ENCODE measurements around the gene POLG. TPM values are rescaled to one million over a fixed set of nuclear protein-coding genes. Genes with fewer than 3 reads are reported as not detected.

POLG gene
- polyA plus RNA-seq, 1 experiment: 13.7 TPM

DNA sequence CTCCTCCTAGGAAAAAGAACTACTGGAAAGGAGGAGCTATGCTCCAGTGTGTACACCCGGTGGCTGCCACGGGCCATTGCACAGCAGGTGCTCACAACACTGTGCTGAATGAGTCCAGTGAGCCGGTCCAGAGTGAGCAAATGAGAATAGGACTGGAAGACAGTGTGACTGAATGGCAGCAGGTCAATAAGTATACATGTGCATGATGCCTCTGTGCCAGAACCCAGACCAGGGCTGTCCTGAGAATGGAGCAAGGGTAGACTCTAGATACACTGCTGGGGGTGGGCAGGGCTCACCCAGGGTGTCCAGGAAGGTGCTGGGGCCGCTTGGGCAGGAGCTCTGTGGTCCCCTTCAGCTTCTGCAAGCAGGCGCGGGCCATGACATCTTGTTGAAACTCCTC, 8.3 kb downstream of the POLG start:
- Histone ChIP-seq H3K27ac (ENCODE audit: low read depth, low read length) (no peak overlapping the region), H3K27me3 (ENCODE audit: control insufficient read depth, insufficient read depth, low read length) (no peaks in the 10 kb centered on the region), H3K4me3 (ENCODE audit: low read depth, low read length) (no peak overlapping the region), H3K9me3 (ENCODE audit: control insufficient read depth, insufficient read depth, low read length) (no peaks in the 10 kb centered on the region)
- DNase-seq (ENCODE audit: low read depth, low spot score): no peak
- CTCF ChIA-PET: no interaction called here
- TF ChIP-seq, protein P1, sequence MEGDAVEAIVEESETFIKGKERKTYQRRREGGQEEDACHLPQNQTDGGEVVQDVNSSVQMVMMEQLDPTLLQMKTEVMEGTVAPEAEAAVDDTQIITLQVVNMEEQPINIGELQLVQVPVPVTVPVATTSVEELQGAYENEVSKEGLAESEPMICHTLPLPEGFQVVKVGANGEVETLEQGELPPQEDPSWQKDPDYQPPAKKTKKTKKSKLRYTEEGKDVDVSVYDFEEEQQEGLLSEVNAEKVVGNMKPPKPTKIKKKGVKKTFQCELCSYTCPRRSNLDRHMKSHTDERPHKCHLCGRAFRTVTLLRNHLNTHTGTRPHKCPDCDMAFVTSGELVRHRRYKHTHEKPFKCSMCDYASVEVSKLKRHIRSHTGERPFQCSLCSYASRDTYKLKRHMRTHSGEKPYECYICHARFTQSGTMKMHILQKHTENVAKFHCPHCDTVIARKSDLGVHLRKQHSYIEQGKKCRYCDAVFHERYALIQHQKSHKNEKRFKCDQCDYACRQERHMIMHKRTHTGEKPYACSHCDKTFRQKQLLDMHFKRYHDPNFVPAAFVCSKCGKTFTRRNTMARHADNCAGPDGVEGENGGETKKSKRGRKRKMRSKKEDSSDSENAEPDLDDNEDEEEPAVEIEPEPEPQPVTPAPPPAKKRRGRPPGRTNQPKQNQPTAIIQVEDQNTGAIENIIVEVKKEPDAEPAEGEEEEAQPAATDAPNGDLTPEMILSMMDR (IDR thresholded peaks at IDR 0.05; ENCODE audit: low read depth, low read length): no peak
- POLR2A ChIA-PET: no interaction called here

DNA sequence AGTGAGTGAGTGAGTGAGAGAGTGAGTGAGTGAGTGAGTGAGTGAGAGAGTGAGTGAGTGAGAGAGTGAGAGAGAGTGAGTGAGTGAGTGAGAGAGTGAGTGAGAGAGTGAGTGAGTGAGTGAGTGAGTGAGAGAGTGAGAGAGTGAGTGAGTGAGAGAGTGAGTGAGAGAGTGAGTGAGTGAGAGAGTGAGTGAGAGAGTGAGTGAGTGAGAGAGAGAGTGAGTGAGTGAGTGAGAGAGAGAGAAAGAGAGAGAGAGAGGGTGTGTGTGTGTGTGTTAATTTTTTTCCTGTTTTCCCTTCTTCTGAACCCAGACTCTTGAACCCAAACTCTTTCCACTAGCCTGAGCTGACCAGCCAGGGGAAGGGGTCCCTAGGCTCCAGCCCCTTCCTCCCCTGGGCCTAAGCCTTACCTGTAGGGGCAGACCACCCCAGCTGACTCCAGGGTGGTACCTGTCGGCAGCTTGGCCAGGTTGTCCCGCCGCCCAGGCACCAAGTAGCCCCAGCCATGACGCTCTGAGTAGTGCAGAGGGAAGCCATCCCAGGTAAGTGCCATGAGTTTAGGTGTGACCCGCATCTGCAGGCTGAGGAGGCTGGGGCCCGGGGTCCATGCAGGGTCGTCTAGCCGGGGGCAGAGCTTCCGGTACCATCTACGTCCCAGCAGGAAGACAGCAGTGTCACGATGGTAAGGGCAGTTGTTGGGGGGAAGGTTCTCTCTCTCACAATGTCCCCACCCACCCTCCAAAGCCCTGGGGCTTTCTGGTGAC, 9.4 kb downstream of the POLG start:
- no peak overlapping the region for H3K27ac ChIP-seq (ENCODE audit: low read depth, low read length)
- H3K4me3 ChIP-seq (ENCODE audit: low read depth, low read length): no peak overlapping the region
- H3K27me3 ChIP-seq (ENCODE audit: control insufficient read depth, insufficient read depth, low read length): no peaks in the 10 kb centered on the region
- TF ChIP-seq, protein P1 (IDR thresholded peaks at IDR 0.05; ENCODE audit: low read depth, low read length): no peak
- POLR2A ChIA-PET: interaction anchor here (0.8 kb wide), 1 partner anchor 38 kb away, joined by 10 read pairs; no protein-coding TSS in a partner anchor
- DNase-seq (ENCODE audit: low read depth, low spot score): no peak
- CTCF ChIA-PET: interaction anchor here (1.4 kb wide), 1 partner anchor 34 kb away, joined by 7 read pairs; no protein-coding TSS in a partner anchor
- H3K9me3 ChIP-seq (ENCODE audit: control insufficient read depth, insufficient read depth, low read length): no peaks in the 10 kb centered on the region

DNA sequence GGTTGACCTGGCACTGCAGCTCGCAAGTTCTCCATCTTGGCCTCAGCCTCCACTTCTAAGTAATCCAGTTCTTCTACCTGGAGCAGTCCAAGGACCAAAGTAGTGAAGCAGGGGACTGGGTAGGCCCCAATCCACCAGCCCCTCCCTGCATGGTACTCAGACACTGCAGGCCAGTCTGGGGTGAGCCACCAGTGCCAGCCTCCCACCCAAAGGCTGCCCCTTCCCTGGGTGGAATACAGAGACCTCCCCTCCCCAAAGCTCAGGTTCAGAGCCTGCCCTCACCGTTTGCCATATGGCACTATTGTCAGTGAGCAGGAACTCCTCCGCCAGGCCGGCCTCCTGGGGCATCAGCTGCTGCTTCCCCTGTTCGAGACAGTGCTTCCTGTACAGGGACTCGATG, 10.8 kb downstream of the POLG start:
- CTCF ChIA-PET: interaction anchor here (0.6 to 1.1 kb wide), 2 partner anchors 9 to 10 kb away, joined by 3 read pairs; no protein-coding TSS in a partner anchor
- DNase-seq (ENCODE audit: low read depth, low spot score): no peak
- TF ChIP-seq, protein P1 (IDR thresholded peaks at IDR 0.05; ENCODE audit: low read depth, low read length): no peak

DNA sequence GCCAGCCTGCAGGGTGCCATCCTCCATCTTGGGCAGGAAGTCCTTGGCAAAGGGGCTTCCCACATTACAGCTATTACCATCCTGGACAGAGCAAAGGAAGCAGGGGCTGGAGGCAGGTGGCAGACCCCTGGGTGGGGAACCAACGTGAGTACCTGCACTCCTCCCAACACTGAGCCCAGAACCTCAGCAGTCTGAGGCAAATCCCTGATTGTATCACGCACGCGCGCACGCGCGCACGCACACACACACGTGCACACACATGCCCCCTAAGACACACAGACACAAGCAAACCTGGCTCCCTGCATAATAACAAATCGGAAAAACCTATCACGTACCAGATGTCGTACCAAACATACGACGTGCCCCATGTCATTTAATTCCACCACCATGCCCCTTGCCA, 11.8 kb downstream of the POLG start:
- H3K9me3 ChIP-seq (ENCODE audit: control insufficient read depth, insufficient read depth, low read length): no peaks in the 10 kb centered on the region
- ChIA-PET CTCF (interaction anchor here (1.3 kb wide), 1 partner anchor 36 kb away, joined by 3 read pairs; no protein-coding TSS in a partner anchor), POLR2A (interaction anchor here (1.1 kb wide), 1 partner anchor 13 kb away, joined by 3 read pairs; no protein-coding TSS in a partner anchor)
- no peak overlapping the region for H3K27ac ChIP-seq (ENCODE audit: low read depth, low read length)
- H3K4me3 ChIP-seq (ENCODE audit: low read depth, low read length): no peak overlapping the region
- no peak for DNase-seq (ENCODE audit: low read depth, low spot score)
- H3K27me3 ChIP-seq (ENCODE audit: control insufficient read depth, insufficient read depth, low read length): no peaks in the 10 kb centered on the region
- TF ChIP-seq, protein P1 (IDR thresholded peaks at IDR 0.05; ENCODE audit: low read depth, low read length): no peak

More for the DNA sequence above, 10.8 kb downstream of the POLG start:
- no peak overlapping the region for H3K4me3 ChIP-seq (ENCODE audit: low read depth, low read length)
- POLR2A ChIA-PET: no interaction called here
- no peaks in the 10 kb centered on the region for H3K9me3 ChIP-seq (ENCODE audit: control insufficient read depth, insufficient read depth, low read length)
- no peaks in the 10 kb centered on the region for H3K27me3 ChIP-seq (ENCODE audit: control insufficient read depth, insufficient read depth, low read length)
- no peak overlapping the region for H3K27ac ChIP-seq (ENCODE audit: low read depth, low read length)
